CD4-positive, alpha-beta T cell treated with Interleukin-17A for 1 hour (primary cell): ENCODE results near the gene PIGR.

Source experiments
- DNase-seq: peaks from one replicate; pipeline ENCODE4 v3.0.0-alpha.2; 2020

The PIGR gene

GRCh38 chr1:206960676-206961386, 14.6 kb upstream of the PIGR start:
- no peak for DNase-seq

- no peak for DNase-seq
Observed at GRCh38 chr1:206958144-206958543, 11.9 kb upstream of the PIGR start.

GRCh38 chr1:206957639-206958038, 11.4 kb upstream of the PIGR start:
- DNase-seq: no peak

GRCh38 chr1:206955476-206956451, 9.5 kb upstream of the PIGR start:
- no peak for DNase-seq

GRCh38 chr1:206954459-206955342, 8.4 kb upstream of the PIGR start:
- no peak for DNase-seq

- no peak for DNase-seq
Observed at GRCh38 chr1:206953626-206954025, 7.4 kb upstream of the PIGR start.

- DNase-seq: no peak
Observed at GRCh38 chr1:206953126-206953525, 6.9 kb upstream of the PIGR start.

- no peak for DNase-seq
Observed at GRCh38 chr1:206952171-206952570, 5.9 kb upstream of the PIGR start.

- DNase-seq: no peak
Observed at GRCh38 chr1:206951318-206952100, 5.2 kb upstream of the PIGR start.

GRCh38 chr1:206949641-206950040, 3.4 kb upstream of the PIGR start:
- no peak for DNase-seq

GRCh38 chr1:206949208-206949607, 2.9 kb upstream of the PIGR start:
- DNase-seq: no peak

GRCh38 chr1:206947255-206947654, 989 bp upstream of the PIGR start:
- no peak for DNase-seq

- DNase-seq: no peak
Observed at GRCh38 chr1:206945779-206946178, 487 bp downstream of the PIGR start.

- peak; percentile 31 for DNase-seq
Observed at GRCh38 chr1:206944703-206945102, 1.6 kb downstream of the PIGR start.

- DNase-seq: no peak
Observed at GRCh38 chr1:206941766-206942418, 4.4 kb downstream of the PIGR start.

- no peak for DNase-seq
Observed at GRCh38 chr1:206940588-206940936, 5.7 kb downstream of the PIGR start.

- DNase-seq: no peak
Observed at GRCh38 chr1:206939841-206940587, 6.3 kb downstream of the PIGR start.

- DNase-seq: no peak
Observed at GRCh38 chr1:206939131-206939530, 7.1 kb downstream of the PIGR start.

- no peak for DNase-seq
Observed at GRCh38 chr1:206937425-206937824, 8.8 kb downstream of the PIGR start.

GRCh38 chr1:206935491-206936067, 10.7 kb downstream of the PIGR start:
- peak; percentile 38 for DNase-seq
